Measurements from ENCODE around the gene ZDHHC13. TPM values are rescaled to one million over a fixed set of nuclear protein-coding genes. Genes with fewer than 3 reads are reported as not detected.

ZDHHC13 gene
- total and polyA plus RNA-seq, 9 of the 15 experiments (the other 6 are each of a cell fraction or from before 2014, with no cell fraction given) = 4.7 to 18.6 (median 10.0) TPM

- Histone ChIP-seq H3K9me3 (replicated peaks; ENCODE audit: control insufficient read depth, insufficient read depth, low read depth, low read length) (no peaks in the 10 kb centered on the region), H3K4me1 (replicated peaks in 1 of 2; ENCODE audit: control insufficient read depth in 2 of 2, insufficient read depth in 2 of 2, low read length in 2 of 2) (no peaks in the 10 kb centered on the region), H3K4me3 (no peak overlapping the region), H2AFZ (ENCODE audit: low read depth, low read length) (no peak overlapping the region), H3K27me3 (ENCODE audit: control insufficient read depth in 2 of 2, insufficient read depth in 2 of 2, low read length in 2 of 2) (peaks cover 23 to 32% of the 10 kb centered on the region in 2 experiments; a peak in 4 of 5 replicates), H3K79me2 (ENCODE audit: control insufficient read depth, insufficient read depth, low read length) (no peaks in the 10 kb centered on the region), H3K4me2 (ENCODE audit: insufficient read depth, low read length) (no peak overlapping the region), H4K20me1 (replicated peaks; ENCODE audit: control insufficient read depth, insufficient read depth, low read length) (no peaks in the 10 kb centered on the region), H3K27ac (ENCODE audit: extremely low read depth, low read depth, low read length) (no peak overlapping the region), H3K9me1 (ENCODE audit: control insufficient read depth, insufficient read depth, low read length) (no peaks in the 10 kb centered on the region), H3K9ac (ENCODE audit: insufficient read depth in 1 of 2, low read depth in 2 of 2, low read length in 2 of 2) (no peak overlapping the region), H3K36me3 (ENCODE audit: control insufficient read depth, insufficient read depth, low read length) (no peaks in the 10 kb centered on the region)
- no peak for ATAC-seq
- no TSS peak for BruUV-seq (replicated peaks)
- 25% methylated on average over 2 of the region's 2 CpGs for WGBS (ENCODE audit: insufficient coverage, low coverage, missing lambda C conversion rate)
- DNase-seq (ENCODE audit: extremely low read depth in 1 of 4, low spot score in 3 of 4) = no peak
- in situ Hi-C loops (cut with MboI) = no loop called here
- intact Hi-C loops (cut with micrococcal nuclease) = no loop called here
- no peak for FAIRE-seq
- POLR2A ChIA-PET = no interaction called here
- CTCF ChIA-PET (ENCODE audit: low intra/inter-chr PET ratio) = no interaction called here
- no peak for TF ChIP-seq HMGN3 (IDR thresholded peaks at IDR 0.05; ENCODE audit: borderline replicate concordance, extremely low read depth, insufficient read length, low read depth, low read length)
Observed at GRCh38 chr11:19208181-19208580, 91.2 kb downstream of the ZDHHC13 start.

- DNase-seq (ENCODE audit: extremely low read depth in 1 of 4, low spot score in 3 of 4) (no peak), FAIRE-seq (no peak), ATAC-seq (no peak)
- H2AFZ ChIP-seq (ENCODE audit: low read depth, low read length) = no peak overlapping the region
- H3K9ac ChIP-seq (ENCODE audit: insufficient read depth in 1 of 2, low read depth in 2 of 2, low read length in 2 of 2) = no peak overlapping the region
- peaks cover 23 to 32% of the 10 kb centered on the region in 2 experiments; a peak in 4 of 5 replicates for H3K27me3 ChIP-seq (ENCODE audit: control insufficient read depth in 2 of 2, insufficient read depth in 2 of 2, low read length in 2 of 2)
- no peak overlapping the region for H3K4me3 ChIP-seq
- in situ Hi-C loops (cut with MboI) = no loop called here
- CTCF ChIA-PET (ENCODE audit: low intra/inter-chr PET ratio) = no interaction called here
- BruUV-seq (replicated peaks) = no TSS peak
- intact Hi-C loops (cut with micrococcal nuclease) = no loop called here
- H3K27ac ChIP-seq (ENCODE audit: extremely low read depth, low read depth, low read length) = no peak overlapping the region
- no peaks in the 10 kb centered on the region for H3K9me3 ChIP-seq (replicated peaks; ENCODE audit: control insufficient read depth, insufficient read depth, low read depth, low read length)
- H3K4me2 ChIP-seq (ENCODE audit: insufficient read depth, low read length) = no peak overlapping the region
- H3K36me3 ChIP-seq (ENCODE audit: control insufficient read depth, insufficient read depth, low read length) = no peaks in the 10 kb centered on the region
- 0% methylated on average over 3 of the region's 3 CpGs for WGBS (ENCODE audit: insufficient coverage, low coverage, missing lambda C conversion rate)
- POLR2A ChIA-PET = interaction anchor here (1.1 kb wide), 1 partner anchor 21 kb away, joined by 3 read pairs; no protein-coding TSS in a partner anchor
- H3K4me1 ChIP-seq (replicated peaks in 1 of 2; ENCODE audit: control insufficient read depth in 2 of 2, insufficient read depth in 2 of 2, low read length in 2 of 2) = no peaks in the 10 kb centered on the region
- no peak for TF ChIP-seq IFI16 (CRISPR knock-in tag; IDR thresholded peaks at IDR 0.05)
- no peak for TF ChIP-seq ZNF639 (CRISPR knock-in tag; conservative IDR thresholded peaks at IDR 0.05 in 1 of 2, IDR thresholded peaks at IDR 0.05 in 1 of 2)
- no peak for TF ChIP-seq ZSCAN29 (IDR thresholded peaks at IDR 0.05)
- TF ChIP-seq RHOXF2B (CRISPR knock-in tag; conservative IDR thresholded peaks at IDR 0.05) = no peak
- TF ChIP-seq ZNF239 (CRISPR knock-in tag; IDR thresholded peaks at IDR 0.05) = no peak
- no peak for TF ChIP-seq NR2F6 (CRISPR knock-in tag; IDR thresholded peaks at IDR 0.05)
- no peaks in the 10 kb centered on the region for H3K9me1 ChIP-seq (ENCODE audit: control insufficient read depth, insufficient read depth, low read length)
- no peaks in the 10 kb centered on the region for H4K20me1 ChIP-seq (replicated peaks; ENCODE audit: control insufficient read depth, insufficient read depth, low read length)
- no peaks in the 10 kb centered on the region for H3K79me2 ChIP-seq (ENCODE audit: control insufficient read depth, insufficient read depth, low read length)
Observed at GRCh38 chr11:19208959-19209546, 92.1 kb downstream of the ZDHHC13 start.

Measured in K562 (cell line).